HepG2 (cell line): Measurements from ENCODE around the gene NVL. TPM values are rescaled to one million over a fixed set of nuclear protein-coding genes. Genes with fewer than 3 reads are reported as not detected.
A peak's percentile ranks its signal among the peaks of the same experiment; 100 is the strongest.

Source experiments
- ARID2 ChIP-seq: sonication (generic); formaldehyde crosslinking; IDR thresholded peaks from 2 replicates; pipeline ENCODE4 v1.8.1; 2022; ENCODE audit warnings: mild to moderate bottlenecking, missing genetic modification reagents, borderline replicate concordance
- CHD2 ChIP-seq: IDR thresholded peaks from 2 replicates; pipeline ENCODE4 v1.6.1; 2011; ENCODE audit warnings: low read depth, low read length, improper control_type of control experiment
- GFI1 ChIP-seq: sonication (generic); formaldehyde crosslinking; IDR thresholded peaks from 2 replicates; pipeline ENCODE4 v1.5.0; 2020; ENCODE audit warnings: missing genetic modification reagents, mild to moderate bottlenecking, borderline replicate concordance
- HDAC2 ChIP-seq: sonication (generic); formaldehyde crosslinking; IDR thresholded peaks from 2 replicates; pipeline ENCODE4 v1.4.0; 2020; ENCODE audit warnings: missing genetic modification reagents
- HNF1B ChIP-seq: sonication (generic); formaldehyde crosslinking; IDR thresholded peaks from 2 replicates; pipeline ENCODE4 v1.5.1; 2020; ENCODE audit warnings: mild to moderate bottlenecking, moderate library complexity, missing genetic modification reagents
- HNF4A ChIP-seq: sonication (generic); formaldehyde crosslinking; IDR thresholded peaks from 2 replicates; pipeline ENCODE4 v1.4.0; 2020; ENCODE audit warnings: missing genetic modification reagents
- KLF16 ChIP-seq, 2 experiments: sonication (generic) in 1 of 2; formaldehyde crosslinking in 1 of 2; IDR thresholded peaks; 2 replicates each; pipeline versions ENCODE4 v1.6.1 to v1.8.0; 2016 to 2023; ENCODE audit warnings: missing genetic modification reagents in 2 of 2, missing compliant biosample characterization in 1 of 2
- KLF6 ChIP-seq: IDR thresholded peaks from 2 replicates; pipeline ENCODE4 v1.8.0; 2016; ENCODE audit warnings: missing biosample characterization, missing genetic modification reagents
- MAZ ChIP-seq, 2 experiments: sonication (generic) in 1 of 2; formaldehyde crosslinking in 1 of 2; IDR thresholded peaks; 2 replicates each; pipeline versions ENCODE4 v1.5.0 to v1.6.1; 2012 to 2020; ENCODE audit warnings: low read depth in 2 of 2, mild to moderate bottlenecking in 2 of 2, borderline replicate concordance in 1 of 2, improper control_type of control experiment in 1 of 2, low read length in 1 of 2, missing genetic modification reagents in 1 of 2, moderate library complexity in 1 of 2
- NR2C2 ChIP-seq: sonication (generic); formaldehyde crosslinking; IDR thresholded peaks from 2 replicates; pipeline ENCODE4 v1.4.0; 2020; ENCODE audit warnings: missing genetic modification reagents, mild to moderate bottlenecking, moderate library complexity, borderline replicate concordance
- ZFP82 ChIP-seq: sonication (generic); formaldehyde crosslinking; IDR thresholded peaks from 2 replicates; pipeline ENCODE4 v1.5.1; 2020; ENCODE audit warnings: mild to moderate bottlenecking, missing genetic modification reagents, borderline replicate concordance
- ZNF253 ChIP-seq: sonication (generic); formaldehyde crosslinking; IDR thresholded peaks from 2 replicates; pipeline ENCODE4 v1.8.0; 2022; ENCODE audit warnings: mild to moderate bottlenecking, missing genetic modification reagents, borderline replicate concordance
- ZNF33B ChIP-seq: sonication (generic); formaldehyde crosslinking; IDR thresholded peaks from 2 replicates; pipeline ENCODE4 v1.5.1; 2020; ENCODE audit warnings: mild to moderate bottlenecking, missing genetic modification reagents
- ZNF501 ChIP-seq: sonication (generic); formaldehyde crosslinking; IDR thresholded peaks from 2 replicates; pipeline ENCODE4 v1.5.1; 2020; ENCODE audit warnings: mild to moderate bottlenecking, moderate library complexity, missing genetic modification reagents
- ZNF557 ChIP-seq: sonication (generic); formaldehyde crosslinking; IDR thresholded peaks from 2 replicates; pipeline ENCODE4 v1.4.0; 2020; ENCODE audit warnings: missing genetic modification reagents
- ZSCAN20 ChIP-seq: sonication (generic); formaldehyde crosslinking; IDR thresholded peaks from 2 replicates; pipeline ENCODE4 v1.4.0; 2020; ENCODE audit warnings: missing genetic modification reagents, mild to moderate bottlenecking, borderline replicate concordance
- polyA plus RNA-seq, 8 experiments: library from polyadenylated mRNA; depleted of rRNA in 3 of 8; stranded (reverse) in 7 of 8; unstranded in 1 of 8; fragments of >200 nt; fragmentation: Illumina TruSeq in 4 of 8; extraction: Trizol in 4 of 8; gene quantifications; 2 replicates each; pipeline versions ENCODE4 v1.2.1 to v1.2.3, GENCODE V29; 2011 to 2016; ENCODE audit warnings: low read depth in 4 of 8, missing spikeins in 1 of 8, mixed read lengths in 1 of 8; ENCODE audit not compliant: insufficient read depth in 1 of 8
- total RNA-seq, 5 experiments: library from RNA; depleted of rRNA; stranded (reverse); fragments of >200 nt; fragmentation: Illumina TruSeq; extraction: Trizol; gene quantifications; 2 replicates each; pipeline ENCODE4 v1.2.3, GENCODE V29; 2016; ENCODE audit warnings: low read depth in 1 of 5
- TF ChIP-seq, protein P1 (sequence below): sonication (generic); formaldehyde crosslinking; IDR thresholded peaks from 2 replicates; pipeline ENCODE4 v1.4.0; 2020; ENCODE audit warnings: mild to moderate bottlenecking, missing genetic modification reagents, borderline replicate concordance
- TF ChIP-seq, protein P2 (sequence below): IDR thresholded peaks from 2 replicates; pipeline ENCODE4 v1.6.1; 2016; ENCODE audit warnings: mild to moderate bottlenecking, missing biosample characterization, missing genetic modification reagents
- TF ChIP-seq, protein P3 (sequence below): sonication (generic); formaldehyde crosslinking; IDR thresholded peaks from 2 replicates; pipeline ENCODE4 v1.4.0; 2020; ENCODE audit warnings: missing genetic modification reagents

The NVL gene
- total and polyA plus RNA-seq, 2 of the 13 experiments (the other 11 are each of a cell fraction or from before 2014, with no cell fraction given), result 8.3 to 21.0 TPM

DNA sequence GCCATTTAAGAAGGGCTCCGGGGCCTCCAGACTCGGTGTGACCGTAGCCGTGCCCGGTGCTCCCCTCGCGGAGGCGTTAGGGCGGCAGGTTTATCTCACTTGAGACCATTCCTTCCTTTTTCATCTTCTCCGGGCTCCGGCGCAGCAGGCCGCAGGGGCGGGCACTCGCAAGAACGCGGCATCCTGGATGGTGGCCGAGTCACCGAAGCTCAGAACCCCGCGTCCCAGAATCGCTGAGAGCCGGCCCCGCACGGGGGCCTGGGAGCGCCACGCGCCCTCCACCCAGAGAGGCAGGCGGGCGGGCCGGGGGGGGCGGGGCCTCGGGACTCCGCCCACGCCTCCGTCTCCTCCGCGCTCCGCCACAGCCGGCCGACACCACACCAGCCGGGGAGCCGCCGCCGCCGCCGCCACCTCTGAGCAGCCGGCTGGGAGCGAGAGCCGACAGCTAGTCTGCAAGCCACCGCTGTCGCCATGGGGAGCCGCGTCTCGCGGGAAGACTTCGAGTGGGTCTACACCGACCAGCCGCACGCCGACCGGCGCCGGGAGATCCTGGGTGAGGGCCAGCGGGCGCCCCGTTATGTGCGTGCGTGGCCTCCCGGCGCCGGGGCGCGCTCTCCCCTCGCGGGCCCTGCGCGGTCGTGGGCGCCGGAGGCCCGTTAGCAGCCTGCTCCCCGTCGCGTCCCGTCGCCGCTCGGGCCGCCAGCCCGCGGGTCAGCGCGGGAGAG lies 146.9 kb downstream of the NVL start, which contains the start of gene DEGS1 (continued):
- 0 out of 2 replicates have a peak, but pooled peaks have one; percentile 16 for TF ChIP-seq GFI1 (CRISPR knock-in tag)
- TF ChIP-seq KLF16 (CRISPR knock-in tag; IDR thresholded peaks at IDR 0.05), result peak in 1 of 2 experiments; percentile 73; a peak in 1 of 4 replicates
- TF ChIP-seq, protein P1, sequence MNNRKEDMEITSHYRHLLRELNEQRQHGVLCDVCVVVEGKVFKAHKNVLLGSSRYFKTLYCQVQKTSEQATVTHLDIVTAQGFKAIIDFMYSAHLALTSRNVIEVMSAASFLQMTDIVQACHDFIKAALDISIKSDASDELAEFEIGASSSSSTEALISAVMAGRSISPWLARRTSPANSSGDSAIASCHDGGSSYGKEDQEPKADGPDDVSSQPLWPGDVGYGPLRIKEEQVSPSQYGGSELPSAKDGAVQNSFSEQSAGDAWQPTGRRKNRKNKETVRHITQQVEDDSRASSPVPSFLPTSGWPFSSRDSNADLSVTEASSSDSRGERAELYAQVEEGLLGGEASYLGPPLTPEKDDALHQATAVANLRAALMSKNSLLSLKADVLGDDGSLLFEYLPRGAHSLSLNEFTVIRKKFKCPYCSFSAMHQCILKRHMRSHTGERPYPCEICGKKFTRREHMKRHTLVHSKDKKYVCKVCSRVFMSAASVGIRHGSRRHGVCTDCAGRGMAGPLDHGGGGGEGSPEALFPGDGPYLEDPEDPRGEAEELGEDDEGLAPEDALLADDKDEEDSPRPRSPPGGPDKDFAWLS (CRISPR knock-in tag), result no peak
- TF ChIP-seq ZNF501, result no peak
- TF ChIP-seq KLF6 (CRISPR knock-in tag), result 0 out of 2 replicates have a peak, but pooled peaks have one; percentile 29
- TF ChIP-seq MAZ (IDR thresholded peaks at IDR 0.05; ENCODE audit: borderline replicate concordance, low read depth, low read length), result no peak
- TF ChIP-seq MAZ (CRISPR knock-in tag; IDR thresholded peaks at IDR 0.05; ENCODE audit: low read depth), result peak; percentile 70
- TF ChIP-seq HNF1B (CRISPR knock-in tag), result 0 out of 2 replicates have a peak, but pooled peaks have one; percentile 56
- TF ChIP-seq HDAC2 (CRISPR knock-in tag), result no peak
- no peak for TF ChIP-seq ZSCAN20
- TF ChIP-seq, protein P2, sequence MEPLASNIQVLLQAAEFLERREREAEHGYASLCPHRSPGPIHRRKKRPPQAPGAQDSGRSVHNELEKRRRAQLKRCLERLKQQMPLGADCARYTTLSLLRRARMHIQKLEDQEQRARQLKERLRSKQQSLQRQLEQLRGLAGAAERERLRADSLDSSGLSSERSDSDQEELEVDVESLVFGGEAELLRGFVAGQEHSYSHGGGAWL (CRISPR knock-in tag), result peak; percentile 53; the same call in 1 of the 2 replicates
- TF ChIP-seq ZNF253 (CRISPR knock-in tag), result 0 out of 2 replicates have a peak, but pooled peaks have one; percentile 35
- TF ChIP-seq, protein P3, sequence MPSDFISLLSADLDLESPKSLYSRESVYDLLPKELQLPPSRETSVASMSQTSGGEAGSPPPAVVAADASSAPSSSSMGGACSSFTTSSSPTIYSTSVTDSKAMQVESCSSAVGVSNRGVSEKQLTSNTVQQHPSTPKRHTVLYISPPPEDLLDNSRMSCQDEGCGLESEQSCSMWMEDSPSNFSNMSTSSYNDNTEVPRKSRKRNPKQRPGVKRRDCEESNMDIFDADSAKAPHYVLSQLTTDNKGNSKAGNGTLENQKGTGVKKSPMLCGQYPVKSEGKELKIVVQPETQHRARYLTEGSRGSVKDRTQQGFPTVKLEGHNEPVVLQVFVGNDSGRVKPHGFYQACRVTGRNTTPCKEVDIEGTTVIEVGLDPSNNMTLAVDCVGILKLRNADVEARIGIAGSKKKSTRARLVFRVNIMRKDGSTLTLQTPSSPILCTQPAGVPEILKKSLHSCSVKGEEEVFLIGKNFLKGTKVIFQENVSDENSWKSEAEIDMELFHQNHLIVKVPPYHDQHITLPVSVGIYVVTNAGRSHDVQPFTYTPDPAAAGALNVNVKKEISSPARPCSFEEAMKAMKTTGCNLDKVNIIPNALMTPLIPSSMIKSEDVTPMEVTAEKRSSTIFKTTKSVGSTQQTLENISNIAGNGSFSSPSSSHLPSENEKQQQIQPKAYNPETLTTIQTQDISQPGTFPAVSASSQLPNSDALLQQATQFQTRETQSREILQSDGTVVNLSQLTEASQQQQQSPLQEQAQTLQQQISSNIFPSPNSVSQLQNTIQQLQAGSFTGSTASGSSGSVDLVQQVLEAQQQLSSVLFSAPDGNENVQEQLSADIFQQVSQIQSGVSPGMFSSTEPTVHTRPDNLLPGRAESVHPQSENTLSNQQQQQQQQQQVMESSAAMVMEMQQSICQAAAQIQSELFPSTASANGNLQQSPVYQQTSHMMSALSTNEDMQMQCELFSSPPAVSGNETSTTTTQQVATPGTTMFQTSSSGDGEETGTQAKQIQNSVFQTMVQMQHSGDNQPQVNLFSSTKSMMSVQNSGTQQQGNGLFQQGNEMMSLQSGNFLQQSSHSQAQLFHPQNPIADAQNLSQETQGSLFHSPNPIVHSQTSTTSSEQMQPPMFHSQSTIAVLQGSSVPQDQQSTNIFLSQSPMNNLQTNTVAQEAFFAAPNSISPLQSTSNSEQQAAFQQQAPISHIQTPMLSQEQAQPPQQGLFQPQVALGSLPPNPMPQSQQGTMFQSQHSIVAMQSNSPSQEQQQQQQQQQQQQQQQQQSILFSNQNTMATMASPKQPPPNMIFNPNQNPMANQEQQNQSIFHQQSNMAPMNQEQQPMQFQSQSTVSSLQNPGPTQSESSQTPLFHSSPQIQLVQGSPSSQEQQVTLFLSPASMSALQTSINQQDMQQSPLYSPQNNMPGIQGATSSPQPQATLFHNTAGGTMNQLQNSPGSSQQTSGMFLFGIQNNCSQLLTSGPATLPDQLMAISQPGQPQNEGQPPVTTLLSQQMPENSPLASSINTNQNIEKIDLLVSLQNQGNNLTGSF (CRISPR knock-in tag), result peak; percentile 58; the same call in 1 of the 2 replicates
- no peak for TF ChIP-seq ZNF557
- TF ChIP-seq ARID2, result peak; percentile 41; the same call in 1 of the 2 replicates
- TF ChIP-seq HNF4A (CRISPR knock-in tag), result no peak
- TF ChIP-seq NR2C2 (CRISPR knock-in tag), result peak; percentile 48; the same call in 1 of the 2 replicates
- peak; percentile 78 for TF ChIP-seq CHD2
- TF ChIP-seq ZNF33B, result no peak
- peak; percentile 92; the same call in 1 of the 2 replicates for TF ChIP-seq ZFP82
